ENCODE data around the gene CALCOCO2. TPM values are rescaled to one million over a fixed set of nuclear protein-coding genes. Genes with fewer than 3 reads are reported as not detected.

CALCOCO2 gene
- total and polyA plus RNA-seq, 2 of the 13 experiments (the other 11 are each of a cell fraction or from before 2014, with no cell fraction given), result 72.9 to 111 TPM

- no peak for TF ChIP-seq ZNF407 (CRISPR knock-in tag; IDR thresholded peaks at IDR 0.05; ENCODE audit: not compliant biosample characterization)
- TF ChIP-seq ZNF772 (CRISPR knock-in tag; IDR thresholded peaks at IDR 0.05), result no peak
- TF ChIP-seq ZC3H13 (CRISPR knock-in tag; IDR thresholded peaks at IDR 0.05), result no peak
- no peak for TF ChIP-seq REL (CRISPR knock-in tag; conservative IDR thresholded peaks at IDR 0.05)
- TF ChIP-seq CREBL2 (CRISPR knock-in tag; IDR thresholded peaks at IDR 0.05; ENCODE audit: borderline replicate concordance), result no peak
Measured at GRCh38 chr17:48787828-48788227, 43.0 kb upstream of the CALCOCO2 start (continued).
